ENCODE data around the gene PRKAG1.

Gene PRKAG1

GRCh38 chr12:49010092-49010668 is 8.4 kb downstream of the PRKAG1 start:
- no peak for DNase-seq (ENCODE audit: low spot score)

- no peak for DNase-seq (ENCODE audit: low spot score)
Observed at GRCh38 chr12:49008943-49009342, 9.6 kb downstream of the PRKAG1 start.

DNA sequence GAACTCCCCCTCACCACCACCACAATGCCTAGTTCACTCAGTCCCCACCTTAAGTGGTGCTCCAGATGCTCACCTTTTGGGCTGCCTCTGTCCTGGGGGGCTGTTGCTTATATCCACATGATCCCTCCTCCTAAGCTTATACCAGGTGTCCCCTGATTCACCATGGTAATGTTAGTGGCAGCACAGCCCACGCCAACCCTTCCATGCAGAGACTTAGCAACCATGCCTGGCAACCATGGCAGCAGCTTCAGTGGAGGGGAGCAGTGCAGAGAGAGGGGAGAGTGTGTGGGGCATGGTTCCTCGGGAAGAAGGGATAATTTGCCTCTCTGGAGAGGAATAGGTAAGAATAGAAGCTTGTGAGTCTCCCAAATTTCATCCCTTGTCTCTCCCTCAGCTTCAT is 18.2 kb downstream of the PRKAG1 start:
- peak; percentile 79 for DNase-seq (ENCODE audit: low spot score)

- peak; percentile 70 for DNase-seq (ENCODE audit: low spot score)
Observed at GRCh38 chr12:48999371-49000131, 19.0 kb downstream of the PRKAG1 start, which contains the start of gene DDN. Gene DDN, minus strand, starts transcription at chr12:48999375. Its CDS starts 88 bp downstream, at chr12:48999287.

DNA sequence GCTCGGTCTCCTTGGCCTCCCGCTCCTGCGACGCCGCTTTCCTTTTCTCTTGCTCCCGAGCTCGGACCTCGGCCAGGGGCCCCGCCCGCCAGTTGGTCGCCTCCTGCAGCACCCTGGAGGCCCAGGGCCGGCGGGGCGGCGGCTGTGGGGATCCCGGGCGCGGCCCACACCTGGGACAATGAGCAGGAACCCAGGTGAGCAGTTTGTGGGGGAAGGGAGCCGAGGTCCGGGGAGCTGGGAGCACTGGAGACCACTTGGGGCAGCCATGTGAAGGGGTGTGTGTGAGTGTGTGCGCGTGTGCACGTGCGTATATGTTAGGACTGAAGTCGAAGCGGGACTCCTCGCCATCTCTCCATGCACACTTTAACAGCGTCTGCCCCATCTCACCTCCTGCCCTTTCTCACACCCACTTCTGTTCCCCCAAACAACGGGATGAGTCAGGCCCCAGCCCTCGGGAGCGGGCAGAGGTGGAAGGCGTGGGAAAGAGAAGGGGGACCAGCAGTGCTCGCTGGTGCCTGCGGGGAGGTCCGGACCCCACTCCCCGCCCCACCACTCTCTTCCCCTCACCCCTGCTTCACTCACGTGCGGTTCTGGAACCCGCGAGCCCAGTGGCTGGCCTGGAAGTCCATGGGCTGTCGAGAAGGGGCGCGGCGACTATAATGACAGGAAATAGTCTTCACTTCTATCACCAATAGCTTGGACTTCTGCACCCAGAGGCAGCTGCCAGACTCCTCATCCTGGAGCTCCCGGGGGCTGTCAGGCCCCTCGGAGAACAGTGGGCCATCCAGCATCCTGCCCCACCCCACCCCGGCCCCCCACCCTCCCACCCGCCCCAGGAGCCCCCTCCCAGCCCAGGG is 19.9 kb downstream of the PRKAG1 start:
- DNase-seq (ENCODE audit: low spot score): no peak

GRCh38 chr12:48997719-48998496 is 20.7 kb downstream of the PRKAG1 start:
- DNase-seq (ENCODE audit: low spot score): no peak

GRCh38 chr12:48996794-48997718 is 21.5 kb downstream of the PRKAG1 start:
- DNase-seq (ENCODE audit: low spot score): peak; percentile 70

DNA sequence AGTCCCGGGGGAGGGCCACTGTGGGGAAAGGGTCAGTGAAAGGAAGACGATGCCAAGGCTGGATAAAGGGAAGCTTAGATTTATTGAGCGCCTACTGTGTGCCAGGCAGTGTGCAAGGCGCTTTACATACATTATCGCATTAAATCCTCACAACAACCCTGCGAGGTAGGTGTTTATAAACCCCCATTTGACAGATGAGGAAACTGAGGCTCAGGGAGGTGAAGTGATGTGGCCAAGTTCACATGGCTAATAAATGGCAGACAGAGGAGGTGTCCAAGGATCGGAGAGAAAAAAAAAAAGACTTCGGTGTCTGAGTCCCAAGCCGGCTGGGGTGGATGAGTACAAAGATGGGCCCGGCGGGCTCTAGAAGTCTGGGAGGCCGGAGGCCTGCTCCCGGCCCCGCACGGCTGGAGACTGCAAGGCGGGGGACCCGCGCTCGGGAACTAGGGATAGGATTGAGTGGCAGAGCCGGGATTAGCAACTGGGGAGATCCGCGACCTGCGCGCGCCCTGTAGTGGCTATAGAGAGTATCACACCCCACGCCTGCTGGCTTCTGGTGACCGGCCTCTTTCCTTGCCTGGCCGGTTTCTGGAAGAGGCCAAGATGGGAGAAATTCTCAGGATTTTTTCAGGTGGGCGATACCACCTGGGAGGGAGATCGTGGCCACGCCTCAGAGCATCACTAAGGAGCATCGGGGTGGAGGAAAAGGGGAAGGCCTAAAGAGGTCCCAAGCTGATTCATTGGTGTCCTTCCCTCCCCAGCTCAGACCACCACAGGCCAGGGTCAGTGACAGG is 23.3 kb downstream of the PRKAG1 start:
- DNase-seq (ENCODE audit: low spot score): peak; percentile 71

DNA sequence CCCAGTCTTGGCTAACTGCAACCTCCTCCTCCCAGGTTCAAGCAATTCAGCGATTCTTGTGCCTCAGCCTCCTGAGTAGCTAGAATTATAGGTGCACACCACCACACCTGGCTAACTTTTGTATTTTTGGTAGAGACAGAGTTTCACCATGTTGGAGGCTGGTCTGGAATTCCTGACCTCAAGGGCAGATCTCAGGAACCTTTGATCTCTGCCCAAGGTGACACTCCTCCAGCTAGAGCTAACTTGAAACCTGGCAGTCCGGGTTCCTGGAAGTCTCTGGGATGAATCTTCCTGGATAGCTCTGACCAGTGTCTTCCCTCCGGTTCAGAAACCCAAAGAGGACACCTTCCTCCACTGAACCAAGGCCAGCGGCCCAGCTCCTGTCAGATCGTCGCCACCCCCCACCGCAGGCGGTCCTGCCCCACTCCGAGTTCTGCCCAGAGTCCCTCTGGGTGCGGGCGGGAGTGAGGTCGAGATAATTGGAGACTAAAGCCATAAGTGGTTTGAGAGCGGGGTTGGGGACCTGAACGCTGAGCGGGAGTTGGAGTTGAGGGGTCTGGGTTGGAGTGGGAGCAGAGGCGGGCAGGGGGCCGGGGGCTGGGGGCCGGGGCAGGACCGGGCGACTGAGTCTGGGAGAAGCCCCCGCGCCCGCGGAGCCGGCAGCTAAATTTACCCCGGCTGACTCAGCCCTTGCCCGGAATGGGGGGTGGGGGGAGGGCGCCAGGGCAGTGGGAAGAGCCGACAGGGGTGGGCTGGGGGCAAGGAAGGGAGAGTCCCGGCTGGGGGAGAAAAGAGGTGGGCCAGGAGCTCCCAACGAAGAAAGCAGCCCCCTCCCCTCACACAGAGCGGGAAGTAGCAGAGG is 24.1 kb downstream of the PRKAG1 start:
- DNase-seq (ENCODE audit: low spot score): no peak

GRCh38 chr12:48993787-48994186 is 24.8 kb downstream of the PRKAG1 start:
- no peak for DNase-seq (ENCODE audit: low spot score)

DNA sequence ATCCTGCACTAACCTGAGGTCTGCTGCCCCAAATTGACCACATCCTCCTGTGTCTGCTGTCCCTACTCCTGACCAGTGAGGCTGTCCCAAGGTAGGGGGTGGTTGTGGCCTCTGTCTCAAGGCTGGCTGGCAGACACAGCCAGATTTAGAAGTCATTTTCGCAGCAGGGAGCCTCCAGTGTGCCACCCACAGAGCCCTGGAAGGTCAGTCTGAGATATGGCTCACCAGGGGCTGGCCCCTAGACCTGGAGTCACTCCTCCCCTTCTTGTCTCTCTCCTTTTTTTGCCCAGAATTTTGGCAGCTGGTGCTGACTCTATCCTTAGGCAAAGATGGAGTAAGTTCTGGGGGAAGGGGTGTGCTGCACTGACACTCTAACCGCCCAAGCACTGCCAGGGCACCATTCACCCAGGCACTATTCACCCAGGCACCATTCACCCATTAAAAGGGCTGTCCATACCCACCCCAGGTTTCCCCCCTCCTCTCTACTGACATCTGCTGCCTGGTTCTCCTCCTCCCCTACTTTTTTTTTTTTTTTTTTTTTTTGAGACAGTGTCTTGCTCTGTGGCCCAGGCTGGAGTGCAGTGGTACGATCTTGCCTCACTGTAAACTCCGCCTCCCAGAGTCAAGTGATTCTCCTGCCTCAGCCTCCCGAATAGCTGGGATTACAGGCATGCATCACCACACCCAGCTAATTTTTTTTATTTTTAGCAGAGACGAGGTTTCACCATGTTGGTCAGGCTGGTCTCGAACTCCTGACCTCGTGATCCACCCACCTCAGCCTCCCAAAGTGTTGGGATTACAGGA is 27.1 kb downstream of the PRKAG1 start:
- DNase-seq (ENCODE audit: low spot score): no peak

DNA sequence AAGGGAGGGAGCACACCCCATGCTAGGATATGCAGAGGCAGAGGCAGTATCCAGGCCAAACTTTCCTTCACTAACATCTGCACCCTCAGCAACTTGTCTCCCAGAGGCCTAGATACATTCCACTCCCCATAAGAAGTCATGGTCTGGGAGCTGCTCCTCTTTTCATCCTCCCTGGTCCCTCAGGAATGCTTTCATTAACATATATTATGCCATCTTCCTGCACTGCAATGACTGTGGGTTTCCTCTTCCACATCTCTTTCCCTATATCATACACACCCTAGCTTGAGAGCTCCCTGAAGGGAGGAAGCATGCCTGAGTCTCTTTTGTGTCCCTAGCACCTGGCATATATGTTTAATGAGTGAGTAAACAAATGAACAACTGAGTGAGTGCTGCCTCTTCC is 28.0 kb downstream of the PRKAG1 start:
- no peak for DNase-seq (ENCODE audit: low spot score)

DNA sequence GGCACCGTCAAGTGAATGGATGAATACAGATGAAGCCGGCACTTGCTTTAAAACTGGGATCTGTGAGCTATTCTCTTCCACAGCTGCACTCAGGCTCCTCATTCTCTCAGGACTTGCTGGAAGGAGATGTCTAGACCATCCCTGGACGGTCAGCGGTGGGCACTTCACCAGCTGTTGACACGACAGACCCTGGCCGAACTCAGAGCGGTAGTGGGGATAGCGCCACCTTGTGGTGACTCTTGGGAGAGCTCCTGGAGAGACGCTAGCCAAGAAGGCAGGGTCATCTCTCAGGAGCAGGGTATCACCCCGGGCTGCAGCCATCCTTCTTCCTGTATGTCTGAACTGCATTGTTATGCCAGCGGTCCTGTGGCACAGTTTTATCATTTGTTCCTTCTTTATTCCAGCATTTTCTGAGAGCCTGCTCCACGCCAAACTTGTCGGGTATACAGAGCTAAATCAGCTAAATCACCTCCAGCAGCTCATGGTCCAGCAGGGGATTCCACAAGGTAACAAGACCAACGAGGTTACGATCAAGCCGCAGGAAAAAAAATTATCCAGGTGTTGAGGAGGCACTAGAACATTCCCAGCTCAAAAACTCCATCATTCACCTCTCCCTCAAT is 30.4 kb downstream of the PRKAG1 start:
- DNase-seq (ENCODE audit: low spot score): no peak

DNA sequence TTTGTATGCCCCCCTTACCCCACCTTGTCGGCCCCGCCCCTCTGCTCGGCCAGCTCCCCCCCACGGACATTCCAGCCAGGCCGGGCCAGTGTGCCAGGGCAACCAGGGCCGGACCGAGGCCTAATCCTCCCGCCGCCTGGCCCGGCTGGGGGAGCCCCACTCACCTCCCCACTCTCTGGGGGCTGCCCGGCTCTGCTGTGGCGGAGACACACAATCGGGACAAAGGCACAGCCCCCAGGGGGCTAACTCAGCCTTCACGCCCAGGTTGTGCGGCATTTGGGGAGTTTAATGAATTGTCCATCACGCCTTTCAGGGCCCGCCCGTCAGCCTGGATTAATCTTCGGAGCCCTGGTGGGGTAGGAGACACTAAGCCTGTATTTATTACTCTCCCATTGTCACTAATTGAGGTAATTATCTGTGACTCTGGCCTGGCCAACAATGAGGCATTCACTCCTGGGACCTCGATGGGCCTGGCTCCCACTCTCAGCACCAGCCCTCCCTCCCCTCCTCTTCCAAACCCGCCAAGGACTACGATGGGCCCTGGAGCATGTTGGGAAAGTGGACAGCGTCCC is 31.8 kb downstream of the PRKAG1 start:
- no peak for DNase-seq (ENCODE audit: low spot score)

DNA sequence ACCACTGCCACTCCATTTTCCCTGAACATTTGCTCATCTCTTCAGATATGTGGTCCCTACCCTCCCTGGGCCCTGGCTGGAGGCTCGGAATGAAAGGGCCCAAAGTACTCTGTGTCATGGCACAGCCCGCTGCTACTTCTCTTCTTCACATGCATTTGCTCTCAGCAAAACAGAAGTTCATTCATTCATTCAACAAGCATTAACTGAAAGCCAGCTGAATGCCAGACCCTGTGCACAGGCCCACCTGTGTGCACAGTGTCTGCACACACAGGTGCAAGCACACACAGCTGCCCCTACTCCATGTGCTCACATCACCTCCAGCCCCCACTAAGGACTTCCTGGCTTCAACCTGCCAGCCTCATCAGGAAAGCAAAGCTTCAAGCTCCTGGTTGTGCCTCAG is 32.7 kb downstream of the PRKAG1 start:
- no peak for DNase-seq (ENCODE audit: low spot score)

DNA sequence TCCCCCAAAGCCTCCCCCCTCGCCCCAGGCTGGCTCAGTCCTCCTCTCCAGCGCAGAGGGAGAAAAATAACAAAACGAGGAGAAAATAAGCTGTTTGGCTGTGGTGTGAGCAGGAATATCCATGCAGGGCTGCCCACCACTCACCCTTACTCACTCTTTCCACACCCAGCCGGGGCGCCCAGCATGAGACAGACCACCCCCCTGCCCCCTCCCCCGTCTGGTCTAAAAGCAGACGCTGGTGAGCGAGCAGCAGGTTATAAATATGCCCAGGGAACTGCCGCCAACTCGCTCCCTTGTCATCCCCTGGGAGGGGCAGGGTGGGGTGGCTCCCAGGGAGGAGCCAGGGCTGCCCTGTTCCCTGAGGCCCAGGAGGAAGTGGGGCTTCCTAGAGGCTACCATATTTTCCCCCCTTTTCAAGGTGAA is 33.1 kb downstream of the PRKAG1 start:
- DNase-seq (ENCODE audit: low spot score): no peak

GRCh38 chr12:48982397-48983080 is 36.0 kb downstream of the PRKAG1 start:
- no peak for DNase-seq (ENCODE audit: low spot score)

All from putamen (tissue), 1 donor.